Effector memory CD4-positive, alpha-beta T cell (primary cell): ENCODE measurements around the gene PIK3C2G.

Experiments
- DNase-seq, 3 donors: peaks; one replicate each; pipeline ENCODE4 v3.0.0-alpha.2; 2020
- H3K27ac ChIP-seq: 2 replicates; pipeline ENCODE4 v1.7.0; 2013; ENCODE audit warnings: mild to moderate bottlenecking, low read length, moderate library complexity; ENCODE audit not compliant: insufficient read depth, poor library complexity, severe bottlenecking
- H3K27me3 ChIP-seq: replicated peaks from 2 replicates; pipeline ENCODE4 v1.7.0; 2013; ENCODE audit warnings: mild to moderate bottlenecking, low read length; ENCODE audit not compliant: insufficient read depth, control insufficient read depth, poor library complexity, severe bottlenecking
- H3K36me3 ChIP-seq: 2 replicates; pipeline ENCODE4 v1.7.0; 2013; ENCODE audit warnings: mild to moderate bottlenecking, low read length, moderate library complexity; ENCODE audit not compliant: control insufficient read depth, insufficient read depth
- H3K4me1 ChIP-seq: 2 replicates; pipeline ENCODE4 v1.7.0; 2013; ENCODE audit warnings: low read length, mild to moderate bottlenecking; ENCODE audit not compliant: control insufficient read depth, insufficient read depth, poor library complexity, severe bottlenecking
- H3K4me3 ChIP-seq: 2 replicates; pipeline ENCODE4 v1.7.0; 2013; ENCODE audit warnings: low read length, low read depth, mild to moderate bottlenecking; ENCODE audit not compliant: insufficient read depth, poor library complexity, severe bottlenecking
- H3K9me3 ChIP-seq: 2 replicates; pipeline ENCODE4 v1.7.0; 2013; ENCODE audit warnings: mild to moderate bottlenecking, low read length, moderate library complexity; ENCODE audit not compliant: control insufficient read depth

The PIK3C2G gene

DNA sequence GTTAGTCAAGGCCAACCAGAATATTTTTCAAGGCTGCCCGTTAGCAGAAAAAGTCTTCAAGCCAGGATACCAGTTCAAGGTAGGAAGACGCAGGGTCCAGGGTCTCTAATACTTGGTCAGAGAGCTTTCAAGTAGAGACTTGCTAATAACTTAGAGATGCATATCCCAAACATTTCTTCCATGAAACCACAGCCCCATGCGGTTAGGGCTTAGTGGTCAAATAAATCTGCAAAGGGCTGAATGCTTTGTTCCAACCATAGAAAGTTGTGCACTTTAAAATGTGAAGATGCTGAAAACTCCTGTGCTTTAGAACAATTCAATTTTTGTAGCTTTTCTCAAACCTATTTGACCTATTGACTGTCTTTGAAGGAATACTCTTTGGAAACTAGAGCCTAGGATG lies 208.9 kb downstream of the PIK3C2G start:
- no peaks in the 10 kb centered on the region for H3K36me3 ChIP-seq
- H3K9me3 ChIP-seq, result no peaks in the 10 kb centered on the region
- H3K4me1 ChIP-seq, result no peaks in the 10 kb centered on the region
- H3K27me3 ChIP-seq, result no peaks in the 10 kb centered on the region
- H3K27ac ChIP-seq, result no peak overlapping the region
- H3K4me3 ChIP-seq, result no peak overlapping the region
- DNase-seq, result no peak

DNA sequence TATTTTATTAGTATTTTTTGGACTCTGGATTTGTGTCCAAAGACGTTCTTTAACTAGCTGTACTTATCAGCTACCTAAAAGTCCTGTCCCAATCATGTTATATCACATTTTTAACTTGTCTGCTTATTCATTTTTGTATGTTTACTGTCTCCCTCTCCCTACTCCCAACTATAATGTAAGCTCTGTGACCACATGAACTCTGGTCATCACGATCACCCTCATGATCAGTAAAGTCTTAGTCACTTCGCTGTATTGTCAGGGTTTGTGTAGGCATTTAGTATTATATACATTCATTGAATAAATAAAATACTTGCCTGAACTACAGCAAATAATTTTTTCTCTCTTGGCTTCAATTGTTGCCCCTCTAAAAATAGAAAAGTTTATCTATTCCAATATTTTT lies 211.0 kb downstream of the PIK3C2G start:
- no peak overlapping the region for H3K27ac ChIP-seq
- no peak for DNase-seq
- H3K4me3 ChIP-seq, result no peak overlapping the region
- no peaks in the 10 kb centered on the region for H3K27me3 ChIP-seq
- H3K4me1 ChIP-seq, result no peaks in the 10 kb centered on the region
- H3K9me3 ChIP-seq, result no peaks in the 10 kb centered on the region
- H3K36me3 ChIP-seq, result no peaks in the 10 kb centered on the region

DNA sequence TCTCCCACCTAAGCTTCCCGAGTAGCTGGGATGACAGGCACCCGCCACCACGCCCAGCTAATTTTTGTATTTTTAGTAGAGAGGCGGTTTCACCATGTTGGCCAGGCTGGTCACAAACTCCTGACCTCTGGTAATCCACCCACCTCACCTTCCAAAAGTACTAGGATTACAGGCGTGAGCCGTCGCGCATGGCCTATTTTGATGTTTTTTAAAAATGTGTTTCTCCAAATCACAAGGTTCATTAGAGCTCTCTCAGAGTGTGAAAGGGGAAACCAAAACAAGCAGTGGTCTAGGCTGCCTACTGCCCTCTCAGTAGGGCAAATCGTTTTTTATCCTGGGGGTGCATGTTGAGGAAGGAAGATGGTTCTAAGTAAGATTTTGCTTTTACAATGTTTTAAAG lies 211.5 kb downstream of the PIK3C2G start:
- no peaks in the 10 kb centered on the region for H3K4me1 ChIP-seq
- H3K9me3 ChIP-seq, result no peaks in the 10 kb centered on the region
- no peaks in the 10 kb centered on the region for H3K36me3 ChIP-seq
- no peak for DNase-seq
- no peaks in the 10 kb centered on the region for H3K27me3 ChIP-seq
- H3K27ac ChIP-seq, result no peak overlapping the region
- H3K4me3 ChIP-seq, result no peak overlapping the region

DNA sequence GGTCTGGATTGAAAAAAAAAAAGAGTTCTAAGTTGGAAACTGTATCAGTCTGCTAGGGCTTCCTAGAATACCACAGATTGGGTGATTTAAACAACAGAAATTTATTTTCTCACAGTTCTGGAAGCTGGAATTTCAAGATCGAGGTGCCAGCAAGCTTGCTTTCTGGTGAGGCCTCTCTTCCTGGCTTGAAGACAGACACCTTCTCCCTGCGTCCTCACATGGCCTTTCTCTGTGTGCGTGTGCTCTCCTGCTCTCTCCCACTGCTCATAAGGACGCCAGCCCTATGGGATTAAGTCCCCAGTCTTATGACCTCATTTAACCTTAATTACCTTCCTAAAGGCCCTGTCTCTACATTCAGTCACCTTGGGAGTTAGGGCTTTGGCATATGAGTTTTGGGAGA lies 215.5 kb downstream of the PIK3C2G start:
- H3K27me3 ChIP-seq, result no peaks in the 10 kb centered on the region
- H3K27ac ChIP-seq, result no peak overlapping the region
- H3K9me3 ChIP-seq, result no peaks in the 10 kb centered on the region
- H3K4me3 ChIP-seq, result no peak overlapping the region
- no peak for DNase-seq
- H3K36me3 ChIP-seq, result no peaks in the 10 kb centered on the region
- no peaks in the 10 kb centered on the region for H3K4me1 ChIP-seq

DNA sequence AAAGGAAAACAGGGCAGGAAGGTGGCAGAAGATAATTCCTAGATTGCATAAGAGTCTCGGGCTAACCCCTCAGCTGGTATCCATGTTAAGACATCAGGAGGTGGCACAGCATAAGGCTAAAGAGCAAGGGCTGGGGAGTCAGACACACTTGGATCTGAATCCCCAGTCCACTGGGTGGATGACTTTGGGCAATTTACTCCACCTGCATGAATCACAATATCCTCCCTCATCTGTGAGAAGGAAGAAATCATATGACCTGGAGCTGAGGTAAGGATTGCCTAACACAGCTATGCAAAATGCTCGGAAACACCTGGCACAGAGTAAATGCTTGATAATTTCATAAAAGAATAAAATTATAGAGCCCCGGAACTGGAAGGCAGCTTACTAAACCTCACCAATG lies 217.9 kb downstream of the PIK3C2G start:
- H3K36me3 ChIP-seq, result no peaks in the 10 kb centered on the region
- no peaks in the 10 kb centered on the region for H3K9me3 ChIP-seq
- H3K4me3 ChIP-seq, result no peak overlapping the region
- H3K27ac ChIP-seq, result no peak overlapping the region
- no peaks in the 10 kb centered on the region for H3K27me3 ChIP-seq
- no peak for DNase-seq
- H3K4me1 ChIP-seq, result no peaks in the 10 kb centered on the region

DNA sequence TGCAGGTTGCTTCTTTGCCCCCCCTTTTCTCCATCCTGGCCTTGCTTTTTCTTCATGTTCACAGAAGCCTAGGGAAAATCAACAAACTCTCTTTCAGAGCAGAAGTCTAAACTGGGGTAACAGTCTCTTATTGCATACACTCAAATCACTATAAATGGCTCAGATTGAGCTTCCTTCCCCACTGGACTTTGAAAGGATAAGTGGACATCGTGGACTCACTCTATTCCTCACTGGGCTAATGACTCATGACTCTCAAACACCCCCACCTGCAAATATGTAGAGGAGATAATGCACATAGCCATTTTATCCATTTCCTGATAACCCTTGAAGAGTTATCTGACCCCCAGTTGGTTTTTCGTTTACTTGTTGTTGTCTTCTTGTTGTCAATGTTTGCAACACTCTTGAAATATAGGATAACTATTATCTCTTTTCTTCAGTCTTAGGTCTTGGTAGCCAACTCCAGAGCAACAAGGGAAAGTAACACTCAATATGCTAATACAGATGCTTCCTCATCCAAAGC lies 221.3 kb downstream of the PIK3C2G start:
- no peak overlapping the region for H3K27ac ChIP-seq
- H3K36me3 ChIP-seq, result no peaks in the 10 kb centered on the region
- no peaks in the 10 kb centered on the region for H3K4me1 ChIP-seq
- H3K4me3 ChIP-seq, result no peak overlapping the region
- no peaks in the 10 kb centered on the region for H3K9me3 ChIP-seq
- no peak for DNase-seq
- no peaks in the 10 kb centered on the region for H3K27me3 ChIP-seq

DNA sequence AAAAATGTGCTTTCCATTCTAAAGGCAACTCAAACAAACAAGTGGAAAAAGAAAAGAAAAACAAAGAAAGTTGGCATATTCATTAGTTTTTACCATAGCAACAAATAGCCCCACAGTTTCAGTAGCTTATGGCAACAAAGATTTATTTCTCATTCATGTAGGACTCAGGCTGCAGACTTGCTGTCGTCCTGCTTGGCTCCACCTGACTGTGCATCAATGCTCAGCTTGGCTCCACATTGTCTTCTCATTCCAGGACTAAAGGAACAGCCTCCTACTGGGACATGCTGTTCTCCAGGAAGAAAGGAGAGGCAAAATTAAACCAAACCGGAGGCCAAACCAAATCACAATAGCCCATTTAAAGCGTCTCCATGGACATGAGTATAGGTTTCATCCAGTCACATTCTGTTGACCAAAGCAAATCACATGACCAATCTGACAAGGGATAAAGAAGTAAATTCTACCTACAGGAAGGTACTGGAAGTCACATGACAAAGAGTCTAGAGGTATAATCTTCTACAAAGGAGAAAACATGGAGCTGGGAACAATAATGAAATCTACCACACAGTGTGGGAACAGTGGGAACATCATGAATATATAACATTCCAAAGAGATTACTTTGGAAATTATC lies 222.5 kb downstream of the PIK3C2G start:
- no peak overlapping the region for H3K27ac ChIP-seq
- H3K4me3 ChIP-seq, result no peak overlapping the region
- no peaks in the 10 kb centered on the region for H3K9me3 ChIP-seq
- no peaks in the 10 kb centered on the region for H3K27me3 ChIP-seq
- H3K36me3 ChIP-seq, result no peaks in the 10 kb centered on the region
- no peaks in the 10 kb centered on the region for H3K4me1 ChIP-seq
- no peak for DNase-seq

DNA sequence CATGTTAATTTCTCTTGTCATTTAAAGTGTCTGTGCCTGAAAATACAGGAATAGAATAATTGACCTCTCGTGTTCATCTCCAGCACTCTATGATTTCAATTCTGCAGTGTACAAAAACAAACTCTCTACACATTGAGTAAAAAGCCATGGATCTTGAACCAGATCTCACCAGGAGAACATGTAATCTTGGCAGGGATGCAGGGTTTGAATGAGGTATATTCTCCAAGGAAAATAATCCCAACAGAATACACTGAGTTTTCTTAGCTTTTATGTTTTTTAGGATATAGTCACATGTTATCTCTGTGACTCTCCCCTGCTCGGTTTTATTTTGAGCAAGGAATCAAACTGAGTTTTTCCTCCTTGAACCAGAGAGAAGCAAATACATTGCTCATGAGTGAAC lies 224.7 kb downstream of the PIK3C2G start:
- H3K4me1 ChIP-seq, result no peaks in the 10 kb centered on the region
- H3K27ac ChIP-seq, result no peak overlapping the region
- no peak overlapping the region for H3K4me3 ChIP-seq
- H3K9me3 ChIP-seq, result no peaks in the 10 kb centered on the region
- no peaks in the 10 kb centered on the region for H3K36me3 ChIP-seq
- DNase-seq, result no peak
- no peaks in the 10 kb centered on the region for H3K27me3 ChIP-seq

DNA sequence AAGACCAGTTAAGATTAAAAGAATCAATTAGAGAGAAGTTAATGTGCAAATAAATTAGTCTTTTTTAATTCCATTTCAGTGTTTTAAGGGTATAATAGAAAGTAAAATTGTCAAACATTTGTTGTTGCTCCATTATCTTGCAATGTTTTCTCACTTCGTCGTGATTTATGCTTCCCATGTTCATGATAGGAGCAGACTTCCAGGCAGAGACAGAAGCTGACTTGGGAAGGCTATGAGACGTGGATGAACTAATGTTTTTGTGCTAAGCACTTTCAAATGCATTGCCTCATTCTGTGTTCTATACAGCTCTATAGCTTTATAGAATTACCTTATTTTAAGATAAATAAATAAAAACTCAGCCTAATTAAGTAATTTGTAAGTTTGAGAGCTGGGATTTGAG lies 226.2 kb downstream of the PIK3C2G start:
- Histone ChIP-seq H3K27ac (no peak overlapping the region), H3K4me3 (no peak overlapping the region), H3K27me3 (no peaks in the 10 kb centered on the region), H3K36me3 (no peaks in the 10 kb centered on the region), H3K9me3 (no peaks in the 10 kb centered on the region), H3K4me1 (no peaks in the 10 kb centered on the region)
- DNase-seq, result no peak

DNA sequence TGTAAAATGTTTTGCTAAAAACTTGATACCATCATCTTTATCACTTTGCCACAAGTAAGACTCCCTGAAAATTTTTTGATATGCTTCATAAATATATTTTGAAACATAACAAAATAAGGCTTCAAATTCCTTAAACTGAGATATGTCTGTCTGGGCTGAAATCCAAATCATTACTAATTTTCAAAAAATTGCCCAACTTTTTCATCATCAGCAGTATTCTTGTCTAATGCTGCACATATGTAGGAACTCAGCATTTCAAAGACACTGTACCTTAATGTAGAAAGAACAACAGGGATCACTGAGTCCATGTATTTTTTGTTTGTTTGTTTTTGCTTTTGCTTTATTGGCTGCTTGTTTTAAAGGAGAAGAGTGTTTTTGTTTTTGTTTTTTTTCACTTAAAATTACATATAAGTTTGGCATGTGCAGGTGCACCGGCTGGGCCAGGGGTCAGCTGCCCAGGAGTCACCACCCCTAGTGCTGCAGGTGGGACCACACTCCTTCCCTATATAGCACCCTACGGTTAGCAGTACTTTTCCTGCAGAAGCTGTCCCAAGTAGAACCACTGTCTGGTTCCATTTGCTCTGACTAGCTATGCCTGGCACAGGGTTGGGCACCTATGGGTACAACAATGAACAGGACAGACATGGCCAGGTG lies 231.2 kb downstream of the PIK3C2G start:
- Histone ChIP-seq H3K36me3 (no peaks in the 10 kb centered on the region), H3K27me3 (no peaks in the 10 kb centered on the region), H3K4me3 (no peak overlapping the region), H3K4me1 (no peaks in the 10 kb centered on the region), H3K27ac (no peak overlapping the region), H3K9me3 (no peaks in the 10 kb centered on the region)
- no peak for DNase-seq
